ENCODE data around the gene WFDC9.
"Not testable (repeated sequence)": the region's sequence is repeated elsewhere in the genome, so short reads cannot be mapped to it uniquely, and the experiment has no call there.

WFDC9 gene

DNA sequence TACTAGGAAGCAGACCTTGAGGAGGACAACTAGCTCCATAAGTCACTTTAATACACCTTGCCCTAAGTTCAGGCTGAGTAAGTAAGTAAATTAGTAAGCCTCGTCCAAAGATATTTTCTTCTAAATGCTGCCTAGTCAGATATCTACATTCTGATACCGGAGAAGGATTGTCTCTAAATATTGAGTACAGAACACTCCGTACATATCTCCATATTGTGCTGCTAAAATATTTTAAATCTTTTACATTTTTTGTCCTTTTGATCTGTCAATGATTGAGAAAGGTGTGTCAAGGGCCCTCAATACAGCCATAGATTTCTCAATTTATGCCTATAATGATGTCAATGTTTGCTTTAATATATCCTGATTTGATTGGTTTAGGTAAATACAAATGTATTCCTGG, 55.2 kb downstream of the WFDC9 start:
- TF ChIP-seq, protein P1, sequence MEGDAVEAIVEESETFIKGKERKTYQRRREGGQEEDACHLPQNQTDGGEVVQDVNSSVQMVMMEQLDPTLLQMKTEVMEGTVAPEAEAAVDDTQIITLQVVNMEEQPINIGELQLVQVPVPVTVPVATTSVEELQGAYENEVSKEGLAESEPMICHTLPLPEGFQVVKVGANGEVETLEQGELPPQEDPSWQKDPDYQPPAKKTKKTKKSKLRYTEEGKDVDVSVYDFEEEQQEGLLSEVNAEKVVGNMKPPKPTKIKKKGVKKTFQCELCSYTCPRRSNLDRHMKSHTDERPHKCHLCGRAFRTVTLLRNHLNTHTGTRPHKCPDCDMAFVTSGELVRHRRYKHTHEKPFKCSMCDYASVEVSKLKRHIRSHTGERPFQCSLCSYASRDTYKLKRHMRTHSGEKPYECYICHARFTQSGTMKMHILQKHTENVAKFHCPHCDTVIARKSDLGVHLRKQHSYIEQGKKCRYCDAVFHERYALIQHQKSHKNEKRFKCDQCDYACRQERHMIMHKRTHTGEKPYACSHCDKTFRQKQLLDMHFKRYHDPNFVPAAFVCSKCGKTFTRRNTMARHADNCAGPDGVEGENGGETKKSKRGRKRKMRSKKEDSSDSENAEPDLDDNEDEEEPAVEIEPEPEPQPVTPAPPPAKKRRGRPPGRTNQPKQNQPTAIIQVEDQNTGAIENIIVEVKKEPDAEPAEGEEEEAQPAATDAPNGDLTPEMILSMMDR (conservative IDR thresholded peaks at IDR 0.05) = no peak
- H3K27ac ChIP-seq = no peak overlapping the region

DNA sequence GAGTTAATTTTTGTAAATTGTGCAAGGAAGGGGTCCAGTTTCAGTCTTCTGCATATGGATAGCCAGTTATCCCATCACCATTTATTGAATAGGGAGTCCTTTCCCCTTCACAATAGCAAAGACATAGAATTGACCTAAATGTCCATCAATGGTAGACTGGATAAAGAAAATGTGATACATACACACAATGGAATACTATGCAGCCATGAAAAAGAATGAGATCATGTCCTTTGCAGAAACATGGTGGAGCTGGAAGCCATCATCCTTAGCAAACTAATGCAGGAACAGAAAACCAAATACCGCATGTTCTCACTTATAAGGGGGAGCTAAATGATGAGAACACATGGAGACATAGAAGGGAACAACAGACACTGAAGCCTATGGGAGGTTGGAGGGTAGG, 61.4 kb downstream of the WFDC9 start:
- H3K27ac ChIP-seq = not testable (repeated sequence)

DNA sequence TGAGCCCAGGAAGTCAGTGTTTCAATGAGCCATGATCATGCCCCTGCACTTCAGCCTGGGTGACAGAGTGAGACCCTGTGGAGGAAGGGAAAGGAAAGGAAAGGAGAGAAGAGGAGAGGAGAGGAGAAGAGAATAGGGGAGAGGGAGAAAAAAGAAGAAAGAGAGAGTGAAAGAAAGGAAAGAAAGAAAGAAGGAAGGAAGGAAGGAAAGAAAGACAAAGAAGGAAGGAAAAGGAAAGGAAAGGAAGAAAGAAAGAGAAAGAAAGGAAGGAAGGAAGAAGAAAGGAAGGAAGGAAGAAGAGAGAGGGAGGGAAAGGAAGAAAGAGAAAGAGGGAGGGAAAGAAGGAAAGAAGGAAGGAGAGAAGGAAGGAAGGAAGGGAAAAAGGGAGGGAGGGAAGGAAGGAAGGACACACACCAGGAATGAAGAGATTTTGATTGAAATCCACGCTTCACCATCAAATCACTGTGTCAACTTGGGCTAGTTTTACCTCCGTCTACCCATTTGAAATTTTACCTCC, 66.3 kb downstream of the WFDC9 start:
- TF ChIP-seq, protein P1 (conservative IDR thresholded peaks at IDR 0.05) = no peak
- H3K27ac ChIP-seq = no peak overlapping the region
